H9 (cell line): ENCODE measurements around the gene SLC9A6. TPM values are rescaled to one million over a fixed set of nuclear protein-coding genes. Genes with fewer than 3 reads are reported as not detected.

Source experiments
- DNase-seq: peaks from one replicate; pipeline ENCODE4 v3.0.0-alpha.2; 2017
- H2AFZ ChIP-seq: one replicate; pipeline ENCODE4 v1.6.1; 2013; ENCODE audit warnings: mild to moderate bottlenecking, low read length, control low read depth, moderate library complexity
- H2AK5ac ChIP-seq: 2 replicates; pipeline ENCODE4 v1.6.1; 2013; ENCODE audit warnings: low read length, control low read depth, mixed read lengths; ENCODE audit not compliant: insufficient read length
- H2BK120ac ChIP-seq: one replicate; pipeline ENCODE4 v1.6.1; 2013; ENCODE audit warnings: low read depth, mild to moderate bottlenecking, low read length, control low read depth, inconsistent platforms; ENCODE audit not compliant: poor library complexity, severe bottlenecking
- H2BK12ac ChIP-seq: 2 replicates; pipeline ENCODE4 v1.6.1; 2013; ENCODE audit warnings: low read length, control low read depth, mixed read lengths, low read depth; ENCODE audit not compliant: insufficient read length
- H2BK15ac ChIP-seq: 2 replicates; pipeline ENCODE4 v1.6.1; 2013; ENCODE audit warnings: low read depth, low read length, control low read depth
- H2BK20ac ChIP-seq: one replicate; pipeline ENCODE4 v1.6.1; 2013; ENCODE audit warnings: low read depth, mild to moderate bottlenecking, low read length, control low read depth, inconsistent platforms; ENCODE audit not compliant: poor library complexity, severe bottlenecking
- H2BK5ac ChIP-seq: 2 replicates; pipeline ENCODE4 v1.6.1; 2013; ENCODE audit warnings: low read length, control low read depth, mixed read lengths; ENCODE audit not compliant: insufficient read length
- H3K14ac ChIP-seq: 2 replicates; pipeline ENCODE4 v1.6.1; 2013; ENCODE audit warnings: low read length, control low read depth; ENCODE audit not compliant: insufficient read depth
- H3K18ac ChIP-seq: 2 replicates; pipeline ENCODE4 v1.6.1; 2013; ENCODE audit warnings: low read depth, mild to moderate bottlenecking, mixed read lengths, low read length, control low read depth; ENCODE audit not compliant: insufficient read length
- H3K23ac ChIP-seq: 2 replicates; pipeline ENCODE4 v1.6.1; 2013; ENCODE audit warnings: low read length, control low read depth, mixed read lengths, low read depth; ENCODE audit not compliant: insufficient read length
- H3K23me2 ChIP-seq: 2 replicates; pipeline ENCODE4 v1.6.1; 2013; ENCODE audit warnings: low read depth, mild to moderate bottlenecking, mixed read lengths, low read length, control low read depth; ENCODE audit not compliant: insufficient read length, poor library complexity, severe bottlenecking
- H3K27ac ChIP-seq: 2 replicates; pipeline ENCODE4 v1.5.1; 2013; ENCODE audit warnings: low read length, control low read depth, mixed read lengths, low read depth; ENCODE audit not compliant: insufficient read length
- H3K27me3 ChIP-seq: 2 replicates; pipeline ENCODE4 v1.6.1; 2013; ENCODE audit warnings: low read length, control low read depth, inconsistent platforms; ENCODE audit not compliant: insufficient read depth
- H3K4ac ChIP-seq: 2 replicates; pipeline ENCODE4 v1.6.1; 2013; ENCODE audit warnings: low read depth, mild to moderate bottlenecking, control low read depth, inconsistent platforms, low read length, moderate library complexity
- H3K4me1 ChIP-seq: 2 replicates; pipeline ENCODE4 v1.6.1; 2013; ENCODE audit warnings: low read length, control low read depth, inconsistent platforms; ENCODE audit not compliant: insufficient read depth
- H3K4me2 ChIP-seq: 2 replicates; pipeline ENCODE4 v1.6.1; 2013; ENCODE audit warnings: low read length, control low read depth, mixed read lengths; ENCODE audit not compliant: insufficient read length, insufficient read depth
- H3K56ac ChIP-seq: 2 replicates; pipeline ENCODE4 v1.6.1; 2013; ENCODE audit warnings: low read depth, mild to moderate bottlenecking, mixed read lengths, low read length, control low read depth; ENCODE audit not compliant: insufficient read length
- H3K79me1 ChIP-seq: 2 replicates; pipeline ENCODE4 v1.6.1; 2013; ENCODE audit warnings: low read depth, mild to moderate bottlenecking, moderate library complexity, low read length, control low read depth, inconsistent platforms; ENCODE audit not compliant: insufficient read depth, poor library complexity, severe bottlenecking
- H3K79me2 ChIP-seq: 2 replicates; pipeline ENCODE4 v1.6.1; 2013; ENCODE audit warnings: low read length, control low read depth, inconsistent platforms; ENCODE audit not compliant: insufficient read depth
- H3K9ac ChIP-seq: 2 replicates; pipeline ENCODE4 v1.6.1; 2013; ENCODE audit warnings: low read length, control low read depth, mixed read lengths; ENCODE audit not compliant: insufficient read length; ENCODE audit errors: extremely low read depth
- H3K9me3 ChIP-seq: one replicate; pipeline ENCODE4 v1.6.1; 2013; ENCODE audit warnings: low read depth, low read length, inconsistent platforms; ENCODE audit not compliant: control insufficient read depth
- H3T11ph ChIP-seq: one replicate; pipeline ENCODE4 v1.6.1; 2013; ENCODE audit warnings: mild to moderate bottlenecking, low read length, control low read depth, inconsistent platforms
- H4K20me1 ChIP-seq: one replicate; pipeline ENCODE4 v1.6.1; 2013; ENCODE audit not compliant: control insufficient read depth, insufficient read length, insufficient read depth
- H4K5ac ChIP-seq: 2 replicates; pipeline ENCODE4 v1.6.1; 2013; ENCODE audit warnings: low read depth, mild to moderate bottlenecking, mixed read lengths, low read length, control low read depth; ENCODE audit not compliant: insufficient read length
- H4K8ac ChIP-seq: replicated peaks from 2 replicates; pipeline ENCODE4 v1.6.1; 2013; ENCODE audit warnings: low read length, control low read depth, mixed read lengths, low read depth; ENCODE audit not compliant: insufficient read length
- H4K91ac ChIP-seq: 2 replicates; pipeline ENCODE4 v1.6.1; 2013; ENCODE audit warnings: low read depth, mild to moderate bottlenecking, moderate library complexity, mixed read lengths, low read length, control low read depth; ENCODE audit not compliant: insufficient read length
- H3K27ac Mint-ChIP-seq, 3 experiments: 2 replicates in 2 of 3; 3 replicates in 1 of 3; pipeline ENCODE4 v1.8.0; 2020 to 2021; ENCODE audit warnings: mixed read lengths in 3 of 3, mild to moderate bottlenecking in 1 of 3, moderate library complexity in 1 of 3
- H3K27me3 Mint-ChIP-seq: 2 replicates; pipeline ENCODE4 v1.8.0; 2021; ENCODE audit warnings: low read depth, mild to moderate bottlenecking, moderate library complexity, mixed read lengths
- H3K36me3 Mint-ChIP-seq, 3 experiments: 2 replicates in 2 of 3; 3 replicates in 1 of 3; pipeline ENCODE4 v1.8.0; 2020 to 2021; ENCODE audit warnings: low read depth in 3 of 3, mixed read lengths in 3 of 3; ENCODE audit not compliant: insufficient read depth in 1 of 3
- H3K4me1 Mint-ChIP-seq, 2 experiments: 2 replicates each; pipeline ENCODE4 v1.8.0; 2020; ENCODE audit warnings: mixed read lengths in 2 of 2
- H3K4me3 Mint-ChIP-seq, 2 experiments: 2 replicates in 1 of 2; 3 replicates in 1 of 2; pipeline ENCODE4 v1.8.0; 2020 to 2021; ENCODE audit warnings: mild to moderate bottlenecking in 2 of 2, mixed read lengths in 2 of 2, moderate library complexity in 1 of 2
- H3K9me3 Mint-ChIP-seq, 2 experiments: 2 replicates in 1 of 2; 3 replicates in 1 of 2; pipeline ENCODE4 v1.8.0; 2020; ENCODE audit warnings: mild to moderate bottlenecking in 2 of 2, mixed read lengths in 2 of 2, moderate library complexity in 1 of 2
- WGBS: extraction: QIAGEN DNeasy Blood & Tissue Kit; methylation state at CpG from one replicate; pipeline ENCODE4 v1.1.7; 2013; ENCODE audit warnings: missing lambda C conversion rate, low lambda C conversion rate, mixed read lengths; ENCODE audit not compliant: insufficient read length; ENCODE audit errors: extremely low coverage; 5-methylcytosine and 5-hydroxymethylcytosine counted together
- total RNA-seq: library from RNA; stranded (reverse); gene quantifications from 2 replicates; pipeline ENCODE4 v1.2.1, GENCODE V29; 2021
- TF ChIP-seq, protein P1 (sequence below): fragments of 200-600 bp; sonication (generic); conservative IDR thresholded peaks from 3 replicates; pipeline ENCODE4 v1.8.0; 2021; ENCODE audit warnings: antibody characterized with exemption, mild to moderate bottlenecking

Gene SLC9A6
- total RNA-seq, 1 experiment from 2014 or later: 12.3 TPM

DNA sequence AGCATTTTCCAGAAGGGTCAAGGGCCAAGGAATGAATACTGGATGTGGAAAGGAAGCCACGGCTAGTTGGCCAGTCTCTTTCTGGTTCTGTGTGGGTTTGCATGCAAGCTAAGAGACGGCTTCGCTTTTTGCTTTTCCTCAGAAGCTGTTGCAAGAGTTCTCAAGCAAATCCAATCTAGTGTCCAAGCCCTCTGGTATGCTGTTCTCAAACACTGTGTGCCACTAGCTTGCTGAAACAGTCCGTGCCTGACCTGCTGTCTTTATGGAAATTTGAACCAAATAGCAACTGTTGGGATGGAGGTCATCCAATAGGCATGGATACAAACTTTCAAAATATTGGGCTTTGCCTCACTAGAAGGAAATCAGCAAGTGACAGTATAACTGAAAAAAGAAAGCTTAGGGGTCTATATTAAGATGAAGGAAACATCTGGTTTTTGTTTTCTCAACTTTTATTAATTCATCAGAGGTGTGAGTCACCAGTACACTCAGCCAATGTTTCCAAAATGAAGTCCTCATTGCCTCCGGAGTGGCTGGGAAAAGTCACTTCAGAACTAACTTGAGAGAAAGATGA is 70.5 kb downstream of the SLC9A6 start:
- Histone ChIP-seq H3K9ac (no peak overlapping the region), H3K4me1 (no peaks in the 10 kb centered on the region), H2BK12ac (no peak overlapping the region), H3K23me2 (no peaks in the 10 kb centered on the region), H3K56ac (no peak overlapping the region), H3T11ph (no peak overlapping the region), H4K8ac (no peak overlapping the region), H3K23ac (no peak overlapping the region), H3K14ac (no peak overlapping the region), H4K20me1 (no peaks in the 10 kb centered on the region), H3K4ac (no peak overlapping the region), H3K27ac (no peak overlapping the region), H2AFZ (no peak overlapping the region), H2BK20ac (no peak overlapping the region), H2BK5ac (no peak overlapping the region), H3K79me1 (no peaks in the 10 kb centered on the region), H3K9me3 (peaks cover 33% of the 10 kb centered on the region), H4K91ac (no peak overlapping the region), H2AK5ac (no peak overlapping the region), H2BK120ac (no peak overlapping the region), H3K4me2 (no peak overlapping the region), H4K5ac (no peak overlapping the region), H2BK15ac (no peak overlapping the region), H3K18ac (no peak overlapping the region), H3K79me2 (no peaks in the 10 kb centered on the region), H3K27me3 (no peaks in the 10 kb centered on the region)
- H3K4me3 Mint-ChIP-seq: no peak overlapping the region
- DNase-seq: no peak
- no CpG with 5 or more reads among the region's 5 CpGs for WGBS
- H3K27ac Mint-ChIP-seq: no peak overlapping the region
- peaks cover 56 to 68% of the 10 kb centered on the region in 2 experiments for H3K9me3 Mint-ChIP-seq
- H3K4me1 Mint-ChIP-seq: peaks cover 7 to 12% of the 10 kb centered on the region in 2 experiments
- TF ChIP-seq, protein P1, sequence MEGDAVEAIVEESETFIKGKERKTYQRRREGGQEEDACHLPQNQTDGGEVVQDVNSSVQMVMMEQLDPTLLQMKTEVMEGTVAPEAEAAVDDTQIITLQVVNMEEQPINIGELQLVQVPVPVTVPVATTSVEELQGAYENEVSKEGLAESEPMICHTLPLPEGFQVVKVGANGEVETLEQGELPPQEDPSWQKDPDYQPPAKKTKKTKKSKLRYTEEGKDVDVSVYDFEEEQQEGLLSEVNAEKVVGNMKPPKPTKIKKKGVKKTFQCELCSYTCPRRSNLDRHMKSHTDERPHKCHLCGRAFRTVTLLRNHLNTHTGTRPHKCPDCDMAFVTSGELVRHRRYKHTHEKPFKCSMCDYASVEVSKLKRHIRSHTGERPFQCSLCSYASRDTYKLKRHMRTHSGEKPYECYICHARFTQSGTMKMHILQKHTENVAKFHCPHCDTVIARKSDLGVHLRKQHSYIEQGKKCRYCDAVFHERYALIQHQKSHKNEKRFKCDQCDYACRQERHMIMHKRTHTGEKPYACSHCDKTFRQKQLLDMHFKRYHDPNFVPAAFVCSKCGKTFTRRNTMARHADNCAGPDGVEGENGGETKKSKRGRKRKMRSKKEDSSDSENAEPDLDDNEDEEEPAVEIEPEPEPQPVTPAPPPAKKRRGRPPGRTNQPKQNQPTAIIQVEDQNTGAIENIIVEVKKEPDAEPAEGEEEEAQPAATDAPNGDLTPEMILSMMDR: no peak
- no peaks in the 10 kb centered on the region; a peak in 1 of 7 replicates for H3K36me3 Mint-ChIP-seq
- peaks cover 6% of the 10 kb centered on the region for H3K27me3 Mint-ChIP-seq
